GM18861 (cell line): ENCODE measurements around the gene GLS.
"Not testable (repeated sequence)": the region's sequence is repeated elsewhere in the genome, so short reads cannot be mapped to it uniquely, and the experiment has no call there.

ENCODE experiments used
- ATAC-seq: cut with Tn5 transposase; IDR thresholded peaks from one replicate; pipeline ENCODE4 v1.9.1; 2021; ENCODE audit not compliant: unreplicated experiment

GLS gene

GRCh38 chr2:190986221-190986953, 105.8 kb downstream of the GLS start:
- no peak for ATAC-seq

GRCh38 chr2:190987116-190987515, 106.5 kb downstream of the GLS start:
- no peak for ATAC-seq

DNA sequence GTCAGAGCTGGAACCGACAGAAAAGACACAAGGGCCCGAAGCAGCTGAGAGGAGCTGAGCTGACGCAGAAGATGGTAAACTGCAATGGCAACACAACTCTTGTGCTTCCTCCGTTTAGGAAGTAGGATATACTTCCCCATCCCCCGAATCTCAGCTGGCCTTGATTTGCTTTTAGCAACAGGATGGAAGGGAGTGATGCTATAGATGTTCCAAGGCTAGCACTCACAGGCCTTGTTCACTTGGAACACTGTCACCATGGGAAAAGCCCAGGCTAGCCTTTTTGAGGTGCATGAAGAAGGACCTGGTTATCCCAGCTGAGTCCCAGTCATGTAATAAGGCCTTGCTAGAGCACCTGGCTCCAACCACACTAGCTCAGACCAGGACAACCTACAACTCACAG, 107.3 kb downstream of the GLS start:
- no peak for ATAC-seq

DNA sequence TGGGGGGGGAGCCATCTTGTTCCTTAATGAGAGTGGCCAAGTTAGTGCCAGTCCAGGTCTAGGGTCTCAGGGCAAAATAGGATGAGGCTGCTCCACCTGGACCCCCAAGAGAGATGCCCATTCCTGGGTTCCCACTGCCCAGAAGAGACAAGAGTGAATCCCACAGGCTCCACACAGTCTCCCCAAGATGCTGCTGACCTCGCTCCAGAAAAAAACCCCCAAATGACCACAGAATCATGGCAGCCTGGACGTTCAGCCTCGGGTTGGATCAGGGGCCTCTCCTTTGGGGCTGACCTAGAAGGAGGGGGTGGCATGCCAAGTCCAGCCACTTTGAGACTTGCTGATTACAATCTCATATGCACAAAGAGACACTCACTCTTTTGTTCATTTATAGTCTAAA, 108.3 kb downstream of the GLS start:
- no peak for ATAC-seq

DNA sequence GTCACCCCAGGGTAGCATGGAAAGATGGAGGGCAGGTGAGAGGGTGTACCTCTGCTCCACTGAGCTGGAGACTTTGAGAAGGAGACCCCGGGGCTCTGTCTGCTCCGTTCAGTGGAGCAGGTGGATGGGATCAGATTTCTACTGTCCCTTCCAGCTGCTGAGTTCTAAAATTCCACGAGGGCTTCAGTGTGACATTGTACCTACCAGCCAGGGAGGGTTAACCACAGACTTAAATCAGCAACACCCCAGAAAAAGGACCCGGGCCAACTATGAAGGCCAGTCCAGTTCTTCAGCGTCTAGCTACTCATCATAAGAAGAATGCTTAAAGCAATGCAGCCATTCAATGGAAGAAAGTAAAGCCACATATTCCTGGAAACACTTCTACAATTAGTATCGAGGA, 109.5 kb downstream of the GLS start:
- no peak for ATAC-seq

GRCh38 chr2:190993292-190993643, 112.6 kb downstream of the GLS start:
- ATAC-seq: no peak

DNA sequence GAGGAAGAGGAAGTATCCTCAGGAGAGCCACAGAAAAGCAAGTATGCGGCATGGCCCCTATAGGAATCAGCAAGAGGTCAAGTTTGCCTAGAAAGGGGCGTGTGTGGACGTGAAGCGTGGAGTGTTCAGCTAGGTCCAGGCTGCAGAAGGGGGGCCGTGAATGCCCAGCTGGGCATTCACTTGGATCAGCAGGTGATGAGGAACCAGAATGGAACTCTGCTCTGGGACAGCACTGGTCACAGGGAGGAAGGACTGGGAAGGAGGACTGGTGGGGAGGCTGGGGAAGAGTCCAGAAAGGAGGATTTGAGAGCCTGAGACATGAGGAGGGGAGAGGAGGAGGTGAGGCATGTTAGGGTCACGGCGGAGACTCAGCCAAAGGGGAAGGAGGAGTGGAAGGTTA, 113.5 kb downstream of the GLS start:
- ATAC-seq: no peak

- ATAC-seq: not testable (repeated sequence)
Measured at GRCh38 chr2:190995315-190995714, 114.7 kb downstream of the GLS start.

DNA sequence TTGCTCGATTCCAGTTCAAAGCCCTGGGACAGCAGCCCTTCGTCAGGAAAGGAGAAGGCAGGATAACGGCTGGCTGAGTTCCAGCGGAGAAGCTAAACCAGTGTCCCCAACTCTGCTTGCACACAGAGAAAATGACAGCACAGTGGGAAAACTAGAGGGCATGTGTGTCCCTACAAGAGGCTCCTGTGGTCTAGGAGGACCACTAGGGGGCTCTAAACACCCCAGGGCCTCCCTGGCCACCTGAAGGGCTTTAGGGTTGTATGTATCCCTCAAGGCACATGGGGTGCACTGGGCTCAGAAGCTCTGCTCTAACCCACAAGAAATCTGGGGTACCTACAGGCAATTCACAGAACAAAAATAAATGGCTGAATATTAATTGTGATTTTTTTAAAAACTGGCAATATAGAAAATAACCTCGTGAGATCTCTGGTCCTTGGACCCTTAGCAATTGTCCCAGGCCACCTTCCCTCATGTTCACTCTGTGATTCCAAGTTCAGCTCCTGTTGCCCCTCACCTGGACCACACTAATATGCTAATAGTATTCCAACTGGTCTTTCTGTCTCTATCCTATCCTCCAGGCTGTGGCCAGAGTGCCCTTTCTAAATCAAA, 115.8 kb downstream of the GLS start:
- peak; percentile 43 for ATAC-seq

DNA sequence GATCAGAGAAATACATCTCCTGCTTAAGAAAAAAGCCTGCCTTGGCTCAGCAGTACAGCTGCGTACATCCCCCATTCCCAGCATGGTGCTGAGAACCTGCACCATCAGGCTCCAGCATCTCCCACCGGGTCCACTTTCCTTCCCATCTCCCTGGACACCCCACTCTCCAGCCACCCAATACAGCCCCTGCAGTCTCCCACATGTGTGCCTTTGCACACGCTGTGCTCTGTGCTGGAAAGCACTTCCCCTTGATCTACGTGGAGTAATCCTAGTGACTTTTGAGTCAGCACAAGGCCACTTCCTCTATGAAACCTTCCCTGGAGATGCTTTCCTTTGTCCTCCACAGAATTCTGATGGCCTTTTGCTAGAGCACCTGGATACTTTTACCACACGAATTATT, 116.3 kb downstream of the GLS start:
- no peak for ATAC-seq

GRCh38 chr2:190997526-190998113, 117.0 kb downstream of the GLS start:
- ATAC-seq: no peak

- no peak for ATAC-seq
Measured at GRCh38 chr2:190999058-190999457, 118.4 kb downstream of the GLS start.

DNA sequence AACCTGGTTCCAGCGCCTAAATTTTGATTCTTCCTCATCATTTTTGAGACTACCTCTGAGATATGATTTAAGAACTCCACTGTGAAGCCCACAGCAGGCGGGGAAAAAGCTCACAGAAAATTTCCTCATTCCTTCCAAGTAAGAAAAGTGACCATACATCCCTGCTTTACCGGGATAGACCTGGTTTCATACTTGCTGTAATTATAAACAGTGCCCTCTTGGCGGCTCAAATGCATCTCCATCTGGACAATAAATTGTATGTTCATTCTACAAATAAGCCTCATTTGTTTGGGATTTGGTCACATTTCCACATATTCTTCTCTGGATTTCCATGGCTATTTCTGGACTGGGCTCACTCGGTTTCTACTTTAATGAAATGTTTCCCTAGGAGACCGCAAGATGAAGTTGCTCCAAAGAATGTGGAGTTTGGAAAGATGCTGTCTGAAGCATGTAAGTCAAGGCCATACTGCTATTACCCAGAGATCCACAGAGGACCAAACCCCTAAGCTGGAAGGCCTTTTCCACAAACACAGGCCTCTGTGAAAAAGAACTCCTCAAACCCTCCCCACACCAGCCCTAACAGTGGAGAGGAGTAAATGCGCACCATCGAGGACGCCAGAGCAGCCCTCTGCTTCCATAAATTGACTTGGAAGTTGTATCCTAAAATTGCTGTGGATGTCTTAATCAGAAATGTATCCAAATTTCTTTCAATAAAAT, 119.5 kb downstream of the GLS start:
- ATAC-seq: no peak

GRCh38 chr2:191001032-191001431, 120.4 kb downstream of the GLS start:
- ATAC-seq: no peak

DNA sequence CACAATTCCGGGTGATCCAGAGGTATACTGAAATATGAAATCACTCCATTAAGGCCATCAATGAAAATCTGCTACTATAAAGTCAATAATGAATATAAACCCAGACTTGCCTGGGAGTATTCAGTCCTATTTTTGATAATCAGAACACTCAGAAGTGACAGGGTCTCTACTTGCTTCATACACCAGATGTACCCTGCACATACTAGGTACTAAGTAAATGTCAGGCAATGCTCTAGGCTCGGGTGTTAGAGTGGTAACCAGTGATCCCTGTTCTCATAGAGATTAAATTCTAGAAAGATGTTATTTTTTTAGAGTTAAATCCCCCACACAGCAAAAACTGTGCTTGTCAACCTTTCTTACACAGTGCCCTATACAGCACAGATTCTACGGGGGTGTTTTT, 121.0 kb downstream of the GLS start:
- no peak for ATAC-seq

DNA sequence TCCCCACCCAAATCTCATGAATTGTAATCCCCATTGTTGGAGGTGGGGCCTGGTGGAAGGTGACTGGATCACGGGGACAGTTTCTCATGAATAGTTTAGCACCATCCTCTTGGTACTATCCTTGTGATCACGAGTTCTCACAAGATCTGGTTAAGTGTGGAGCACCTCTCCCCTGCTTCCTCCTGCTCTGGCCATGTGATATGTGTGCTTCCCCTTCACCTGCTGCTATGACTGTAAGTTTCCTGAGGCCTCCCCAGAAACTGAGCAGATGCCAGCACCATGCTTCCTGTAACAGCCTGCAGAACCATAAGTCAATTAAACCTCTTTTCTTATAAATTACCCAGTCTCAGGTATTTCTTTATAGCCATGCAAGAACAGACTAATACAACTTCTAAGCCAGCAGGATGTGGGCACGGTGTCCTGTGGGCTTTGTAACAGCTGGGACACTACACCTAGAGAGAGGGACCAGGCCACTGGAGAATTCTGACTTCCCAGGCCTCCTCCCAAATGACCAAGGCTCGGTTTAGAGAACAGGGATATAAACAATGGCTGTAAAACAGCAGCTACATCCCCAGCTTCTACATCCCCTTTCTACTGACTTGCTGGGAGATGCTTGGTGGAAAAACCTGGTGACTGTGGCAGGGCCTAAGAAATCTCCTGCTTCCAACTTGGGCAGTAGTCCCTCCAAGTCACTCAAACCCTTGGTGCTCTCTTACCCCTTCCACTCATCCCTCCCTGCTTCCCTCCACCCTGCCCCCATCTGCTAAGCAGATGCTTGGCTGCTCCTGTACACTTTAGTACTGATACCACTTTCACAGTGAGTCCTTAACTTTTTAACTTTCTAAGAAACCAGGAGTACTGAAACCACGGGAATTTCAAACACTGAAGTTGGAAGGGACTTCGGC, 123.0 kb downstream of the GLS start:
- no peak for ATAC-seq

GRCh38 chr2:191006297-191006696, 125.7 kb downstream of the GLS start:
- ATAC-seq: no peak

- ATAC-seq: no peak
Measured at GRCh38 chr2:191006997-191007783, 126.6 kb downstream of the GLS start.

GRCh38 chr2:191008286-191008685, 127.7 kb downstream of the GLS start:
- no peak for ATAC-seq
